ENCODE measurements around the gene CYP2A6. TPM values are rescaled to one million over a fixed set of nuclear protein-coding genes. Genes with fewer than 3 reads are reported as not detected.
"Not testable (repeated sequence)": the region's sequence is repeated elsewhere in the genome, so short reads cannot be mapped to it uniquely, and the experiment has no call there.

CYP2A6 gene
- total RNA-seq, 2 experiments from 2014 or later, result not detected

DNA sequence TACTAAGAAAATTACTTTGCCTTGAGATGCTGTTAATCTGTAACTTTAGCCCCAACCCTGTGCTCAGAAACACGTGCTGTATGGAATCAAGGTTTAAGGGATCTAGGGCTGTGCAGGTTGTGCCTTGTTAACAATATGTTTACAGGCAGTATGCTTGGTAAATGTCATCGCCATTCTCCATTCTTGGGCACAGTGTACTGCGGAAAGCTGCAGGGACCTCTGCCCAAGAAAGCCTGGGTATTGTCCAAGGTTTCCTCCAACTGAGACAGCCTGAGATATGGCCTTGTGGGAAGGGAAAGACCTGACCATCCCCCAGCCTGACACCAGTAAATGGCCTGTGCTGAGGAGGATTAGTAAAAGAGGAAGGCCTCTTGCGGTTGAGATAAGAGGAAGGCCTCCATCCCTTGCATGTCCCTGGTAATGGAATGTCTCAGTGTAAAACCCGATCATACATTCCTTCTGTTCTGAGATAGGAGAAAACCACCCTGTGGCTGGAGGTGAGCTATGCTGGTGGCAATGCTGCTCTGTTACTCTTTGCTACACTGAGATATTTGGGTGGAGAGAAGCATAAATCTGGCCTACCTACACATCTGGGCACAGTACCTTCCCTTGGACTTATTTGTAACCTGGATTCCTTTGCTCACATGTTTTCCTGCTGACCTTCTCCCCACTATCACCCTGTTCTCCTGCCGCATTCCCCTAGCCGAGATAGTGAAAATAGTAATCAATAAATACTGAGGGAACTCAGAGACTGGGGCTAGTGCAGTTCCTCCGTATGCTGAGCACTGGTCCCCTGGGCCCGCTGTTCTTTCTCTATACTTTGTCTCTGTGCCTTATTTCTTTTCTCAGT, 27.3 kb downstream of the CYP2A6 start:
- H3K27me3 Mint-ChIP-seq, DNase-seq, H3K9me3 Mint-ChIP-seq, H3K27ac Mint-ChIP-seq, POLR2A ChIA-PET, H3K4me3 Mint-ChIP-seq: not testable (repeated sequence)
- H3K36me3 Mint-ChIP-seq (ENCODE audit: low read depth), result peaks cover 17% of the 10 kb centered on the region
- CTCF ChIA-PET, result interaction anchor here (0.6 to 2.1 kb wide), 3 partner anchors 13 to 37 kb away, joined by 3 to 5 read pairs (median 3); no protein-coding TSS in a partner anchor
- H3K4me1 Mint-ChIP-seq, result peaks cover 50% of the 10 kb centered on the region

DNA sequence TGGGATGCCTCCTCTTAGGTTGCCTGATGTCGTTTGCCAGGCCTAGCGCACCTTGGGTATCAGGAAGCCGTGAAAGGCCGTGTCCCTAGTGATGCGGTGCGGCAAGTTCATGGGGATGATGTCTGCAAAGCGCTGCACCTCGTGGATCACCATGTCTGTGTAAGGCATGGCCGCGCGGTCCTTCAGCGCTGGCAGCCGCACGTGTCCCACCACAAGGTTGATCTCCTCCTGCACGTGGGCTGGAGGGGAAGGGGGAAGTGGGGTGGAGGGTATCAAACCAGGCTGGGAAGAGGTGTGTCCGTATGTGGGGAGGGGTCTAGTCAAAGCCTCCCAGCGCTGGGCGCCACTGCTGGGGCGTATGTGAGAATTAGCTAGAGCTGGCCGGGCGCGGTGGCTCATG, 28.1 kb downstream of the CYP2A6 start:
- POLR2A ChIA-PET, result no interaction called here
- no peaks in the 10 kb centered on the region for H3K27me3 Mint-ChIP-seq
- DNase-seq, result no peak
- no peak overlapping the region for H3K27ac Mint-ChIP-seq
- peaks cover 6% of the 10 kb centered on the region for H3K9me3 Mint-ChIP-seq
- CTCF ChIA-PET, result interaction anchor here (0.6 to 3.8 kb wide), 2 partner anchors 13 to 16 kb away, joined by 3 to 20 read pairs; no protein-coding TSS in a partner anchor
- peaks cover 10% of the 10 kb centered on the region for H3K36me3 Mint-ChIP-seq (ENCODE audit: low read depth)
- H3K4me3 Mint-ChIP-seq, result no peak overlapping the region
- H3K4me1 Mint-ChIP-seq, result peaks cover 51% of the 10 kb centered on the region

DNA sequence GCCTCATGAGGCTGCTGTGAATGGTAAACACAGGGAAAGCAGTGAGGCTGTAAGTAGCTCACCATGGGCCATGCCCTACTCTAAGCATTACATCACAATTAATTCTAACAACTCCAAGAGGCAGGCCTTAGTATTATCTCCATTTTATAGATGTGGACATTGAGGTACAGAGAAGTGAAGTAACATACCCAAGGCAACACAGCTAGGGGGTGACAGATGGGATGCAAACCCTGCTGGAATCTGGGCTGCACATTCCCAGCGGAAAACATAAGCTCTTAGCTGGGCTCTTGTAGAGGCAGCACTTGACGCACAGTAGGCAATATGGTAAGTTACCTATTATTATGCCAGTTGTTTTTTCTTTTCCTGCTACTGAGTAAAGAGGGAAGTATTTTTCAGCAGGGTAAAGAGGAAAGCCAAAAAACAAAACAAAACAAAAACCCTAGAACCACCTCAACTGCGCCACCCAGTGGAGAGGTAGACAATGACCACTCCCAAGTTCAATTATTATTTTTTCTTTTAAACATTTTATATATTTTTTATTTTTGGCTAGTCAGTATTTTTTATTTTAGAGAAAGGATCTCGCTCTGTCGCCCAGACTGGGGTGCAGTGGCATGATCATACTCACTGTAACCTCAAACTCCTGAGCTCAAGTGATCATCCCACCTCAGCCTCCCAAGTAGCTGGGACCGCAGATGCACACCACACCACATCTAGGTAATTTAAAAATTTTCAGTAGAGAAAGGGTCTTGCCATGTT, 30.6 kb downstream of the CYP2A6 start:
- CTCF ChIA-PET, result interaction anchor here (0.6 to 3.8 kb wide), 16 partner anchors 10 to 489 kb away, joined by 3 to 20 read pairs (median 3); partner anchors contain the start of gene SERTAD1
- H3K36me3 Mint-ChIP-seq (ENCODE audit: low read depth); H3K27me3 Mint-ChIP-seq; H3K4me3 Mint-ChIP-seq; POLR2A ChIA-PET; H3K9me3 Mint-ChIP-seq: not testable (repeated sequence)
- DNase-seq, result peak; percentile 74
- H3K4me1 Mint-ChIP-seq, result peaks cover 38% of the 10 kb centered on the region
- peak overlapping the region; percentile 67 for H3K27ac Mint-ChIP-seq

DNA sequence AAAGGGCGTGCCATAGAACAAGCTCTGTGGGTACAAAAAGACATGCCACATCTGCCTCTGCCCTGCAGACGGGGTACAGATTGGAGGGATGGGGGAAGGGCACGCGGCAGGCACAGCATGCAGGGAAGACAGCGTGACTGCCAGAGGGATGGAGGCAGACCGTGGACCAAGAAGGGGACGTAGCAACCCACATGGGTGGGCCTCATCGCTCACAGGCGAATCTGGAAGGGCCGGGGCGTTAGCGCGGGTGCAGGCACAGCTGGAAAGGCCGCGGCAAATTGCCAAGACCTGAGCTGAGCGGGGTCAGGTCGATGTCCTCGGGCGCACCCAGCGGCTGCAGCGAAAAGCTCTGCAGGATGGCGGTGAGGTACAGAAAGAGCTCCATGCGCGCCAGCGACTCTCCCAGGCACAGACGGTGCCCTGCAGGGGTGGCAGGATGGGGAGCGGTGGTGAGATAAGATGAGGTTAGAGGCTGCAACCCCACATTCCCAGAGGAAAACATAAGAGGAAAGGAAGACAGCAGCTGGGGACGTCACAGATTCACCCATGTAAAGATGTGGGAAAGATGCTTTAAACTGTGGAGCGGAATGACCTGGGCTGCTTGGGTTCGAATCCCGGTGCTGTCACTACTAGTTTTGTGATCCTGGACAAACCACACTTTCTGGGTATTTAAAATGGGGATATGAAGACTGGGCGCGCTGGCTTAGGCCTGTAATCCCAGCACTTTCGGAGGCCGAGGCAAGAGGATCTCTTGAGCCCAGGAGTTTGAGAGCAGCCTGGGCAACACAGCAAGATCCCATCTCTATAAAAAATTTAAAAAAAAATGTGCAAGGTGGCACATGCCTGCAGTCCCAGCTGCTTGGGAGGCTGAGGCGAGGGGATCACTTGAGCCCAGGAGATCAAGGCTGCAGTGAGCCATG, 31.5 kb downstream of the CYP2A6 start:
- DNase-seq, result peak; percentile 68
- peaks cover 18% of the 10 kb centered on the region for H3K27me3 Mint-ChIP-seq
- H3K36me3 Mint-ChIP-seq (ENCODE audit: low read depth); H3K9me3 Mint-ChIP-seq; POLR2A ChIA-PET: not testable (repeated sequence)
- CTCF ChIA-PET, result interaction anchor here (0.6 to 3.8 kb wide), 9 partner anchors 9 to 488 kb away, joined by 3 to 20 read pairs (median 4); no protein-coding TSS in a partner anchor
- peaks cover 33% of the 10 kb centered on the region for H3K4me1 Mint-ChIP-seq
- peak overlapping the region; percentile 91 for H3K27ac Mint-ChIP-seq
- peak overlapping the region; percentile 68 for H3K4me3 Mint-ChIP-seq

DNA sequence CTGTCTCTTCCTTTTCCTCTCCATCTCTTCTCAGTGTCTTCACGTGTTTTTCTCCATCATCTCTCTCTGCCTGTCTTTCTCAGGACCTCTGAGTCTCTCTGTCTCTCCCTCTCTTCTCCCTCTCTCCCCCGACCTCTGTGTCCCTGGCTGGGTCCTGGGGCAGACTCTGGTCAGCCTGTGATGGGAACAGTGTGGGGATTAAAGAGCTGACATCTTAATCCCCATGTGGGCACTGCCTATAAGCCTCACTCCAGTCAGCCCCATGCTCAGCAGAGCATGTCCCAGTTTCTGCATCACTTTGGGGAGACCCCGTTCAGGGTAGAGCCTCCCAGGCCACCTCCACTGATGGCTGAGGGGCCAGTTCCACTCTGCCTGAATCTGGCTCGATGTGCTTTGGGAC, 35.0 kb downstream of the CYP2A6 start:
- Mint-ChIP-seq H3K36me3 (ENCODE audit: low read depth) (peaks cover 5% of the 10 kb centered on the region), H3K4me3 (no peak overlapping the region), H3K9me3 (no peaks in the 10 kb centered on the region), H3K27me3 (peaks cover 34% of the 10 kb centered on the region), H3K4me1 (peaks cover 52% of the 10 kb centered on the region), H3K27ac (no peak overlapping the region)
- no peak for DNase-seq
- ChIA-PET CTCF (interaction anchor here (0.8 kb wide), 1 partner anchor 152 kb away, joined by 3 read pairs; no protein-coding TSS in a partner anchor), POLR2A (no interaction called here)

DNA sequence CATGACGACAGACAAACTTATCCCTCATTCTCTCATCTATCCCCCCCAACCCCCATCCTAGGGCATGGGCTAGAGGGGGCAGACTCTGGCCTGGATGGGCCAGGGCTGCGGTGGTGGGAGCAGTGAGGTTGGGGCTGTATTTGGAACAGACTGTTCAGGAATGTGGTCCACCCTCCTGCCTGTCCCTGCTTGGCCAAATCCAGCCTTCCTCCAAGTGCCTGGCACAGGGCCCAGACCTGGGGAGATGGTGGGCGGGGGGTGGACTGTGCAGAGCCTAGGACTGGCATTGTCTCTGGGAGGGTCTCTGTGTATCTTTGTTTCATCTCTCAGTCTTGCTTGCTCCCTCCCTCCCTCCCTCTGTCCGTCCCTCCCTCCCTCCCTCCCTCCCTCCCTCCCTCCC, 37.1 kb downstream of the CYP2A6 start:
- ChIA-PET POLR2A (no interaction called here), CTCF (no interaction called here)
- Mint-ChIP-seq H3K27ac (no peak overlapping the region), H3K9me3 (no peaks in the 10 kb centered on the region), H3K4me3 (no peak overlapping the region), H3K4me1 (peaks cover 49% of the 10 kb centered on the region), H3K27me3 (peaks cover 34% of the 10 kb centered on the region), H3K36me3 (ENCODE audit: low read depth) (peaks cover 23% of the 10 kb centered on the region)
- DNase-seq, result no peak

DNA sequence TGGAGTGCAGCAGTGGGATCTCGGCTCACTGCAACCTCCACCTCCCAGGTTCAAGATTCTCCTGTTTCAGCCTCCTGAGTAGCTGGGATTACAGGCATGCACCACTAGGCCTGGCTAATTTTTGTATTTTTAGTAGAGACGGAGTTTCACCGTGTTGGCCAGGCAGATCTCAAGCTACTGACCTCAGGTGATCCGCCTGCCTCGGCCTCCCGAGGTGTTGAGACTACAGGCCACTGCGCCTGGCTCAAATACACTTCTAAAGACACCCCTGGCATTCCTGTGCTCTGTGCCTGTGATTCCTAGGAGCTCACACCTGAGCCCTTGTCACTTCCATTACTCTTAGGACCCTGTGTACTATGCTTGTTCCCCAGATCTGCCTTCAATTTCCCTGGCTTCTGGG, 37.7 kb downstream of the CYP2A6 start:
- CTCF ChIA-PET, result interaction anchor here (1.0 kb wide), 1 partner anchor 9 kb away, joined by 4 read pairs; no protein-coding TSS in a partner anchor
- H3K4me3 Mint-ChIP-seq, H3K9me3 Mint-ChIP-seq, POLR2A ChIA-PET, DNase-seq: not testable (repeated sequence)
- H3K4me1 Mint-ChIP-seq, result peaks cover 46% of the 10 kb centered on the region
- peak overlapping the region; percentile 11 for H3K27ac Mint-ChIP-seq
- H3K27me3 Mint-ChIP-seq, result peaks cover 34% of the 10 kb centered on the region
- H3K36me3 Mint-ChIP-seq (ENCODE audit: low read depth), result peaks cover 29% of the 10 kb centered on the region

DNA sequence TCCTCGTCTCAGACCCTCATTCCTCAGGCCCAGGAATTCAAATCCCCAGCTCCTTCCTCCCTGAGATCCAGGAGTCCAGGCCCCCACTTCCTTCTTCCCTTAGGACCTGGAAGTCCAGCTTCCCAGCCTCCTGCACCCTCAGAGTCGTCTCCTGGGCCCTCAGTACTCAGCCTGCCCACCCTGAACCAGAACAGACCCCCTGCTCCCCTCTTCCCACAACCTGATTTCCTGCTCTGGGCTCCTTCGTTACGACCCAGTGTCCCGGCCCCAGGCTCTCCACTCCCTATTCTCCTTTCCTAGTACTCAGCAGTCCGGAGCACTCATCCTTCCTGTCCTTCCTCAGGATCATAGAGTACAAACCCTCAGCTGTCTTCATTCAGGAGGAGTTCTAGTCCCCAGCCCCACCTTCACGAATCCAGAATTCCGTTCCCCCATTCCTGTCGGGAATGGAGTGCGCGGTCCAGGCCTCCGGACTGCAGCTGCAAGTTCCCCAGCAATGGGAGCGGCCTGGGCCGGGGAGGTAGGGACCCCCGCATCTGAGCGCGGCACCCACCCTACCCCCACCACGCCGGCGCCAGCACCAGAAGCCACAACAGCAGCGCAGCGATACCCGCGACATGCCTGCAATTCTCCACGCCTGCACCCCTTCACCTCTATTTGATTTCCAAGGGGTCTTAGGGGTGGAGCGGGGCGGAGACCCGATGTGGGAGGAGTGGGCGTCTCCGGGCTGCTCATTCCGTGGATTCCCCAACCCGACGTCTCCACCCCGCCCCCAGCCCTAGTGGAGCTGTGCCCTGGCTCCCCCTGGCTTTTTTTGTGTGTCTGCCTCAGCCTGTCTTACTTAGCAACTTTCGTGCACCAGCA, 38.5 kb downstream of the CYP2A6 start:
- Mint-ChIP-seq H3K9me3 (no peaks in the 10 kb centered on the region), H3K27ac (peak overlapping the region; percentile 62), H3K36me3 (ENCODE audit: low read depth) (peaks cover 38% of the 10 kb centered on the region), H3K4me3 (peak overlapping the region; percentile 49), H3K4me1 (peaks cover 53% of the 10 kb centered on the region), H3K27me3 (peaks cover 34% of the 10 kb centered on the region)
- ChIA-PET CTCF (interaction anchor here (0.8 to 1.0 kb wide), 2 partner anchors 9 to 34 kb away, joined by 4 read pairs; partner anchors contain the start of gene RAB4B), POLR2A (no interaction called here)
- DNase-seq, result no peak

DNA sequence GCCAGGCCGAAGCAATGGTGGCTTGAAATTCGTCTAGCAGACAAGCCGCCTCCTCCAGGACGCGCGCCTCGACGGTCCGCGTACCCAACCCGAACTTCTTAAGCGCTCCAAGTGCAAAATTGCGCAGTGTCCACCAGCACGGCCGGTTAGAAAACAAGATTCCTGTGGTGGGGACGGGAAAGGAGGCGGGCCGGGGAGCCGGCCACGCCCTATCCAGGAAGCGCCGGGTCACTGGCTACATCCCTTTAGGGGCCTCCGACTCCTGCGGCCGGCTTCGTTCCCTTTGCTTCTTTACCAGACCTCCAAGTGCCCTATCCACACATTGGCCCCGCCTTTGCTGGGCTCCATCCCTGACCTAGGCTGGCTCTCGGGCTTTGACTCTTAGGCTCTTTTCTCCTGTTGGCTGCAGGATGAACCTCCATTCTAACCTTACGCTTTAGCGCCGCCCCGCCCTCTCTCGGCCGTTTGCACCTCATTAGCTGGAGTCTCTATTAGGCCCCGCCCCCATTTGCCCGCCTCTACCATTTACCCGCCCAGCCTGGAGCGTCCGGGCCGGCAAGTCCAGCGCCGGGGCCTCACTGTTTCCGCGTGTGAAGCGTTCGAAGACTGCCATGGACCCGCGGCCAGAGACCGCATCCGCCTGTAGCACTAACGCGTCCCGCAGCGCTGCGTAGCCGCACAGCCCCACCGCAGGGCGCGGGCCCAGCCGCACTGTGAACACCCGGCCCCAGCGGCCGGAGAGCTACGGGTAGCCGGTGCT, 39.4 kb downstream of the CYP2A6 start:
- peaks cover 44% of the 10 kb centered on the region for H3K36me3 Mint-ChIP-seq (ENCODE audit: low read depth)
- H3K9me3 Mint-ChIP-seq, POLR2A ChIA-PET: not testable (repeated sequence)
- CTCF ChIA-PET, result interaction anchor here (0.8 kb wide), 1 partner anchor 33 kb away, joined by 4 read pairs; the partner anchor contains the start of gene RAB4B
- peaks cover 30% of the 10 kb centered on the region for H3K27me3 Mint-ChIP-seq
- peak overlapping the region; percentile 86 for H3K27ac Mint-ChIP-seq
- peak overlapping the region; percentile 84 for H3K4me3 Mint-ChIP-seq
- peaks cover 61% of the 10 kb centered on the region for H3K4me1 Mint-ChIP-seq
- DNase-seq, result peak; percentile 61

DNA sequence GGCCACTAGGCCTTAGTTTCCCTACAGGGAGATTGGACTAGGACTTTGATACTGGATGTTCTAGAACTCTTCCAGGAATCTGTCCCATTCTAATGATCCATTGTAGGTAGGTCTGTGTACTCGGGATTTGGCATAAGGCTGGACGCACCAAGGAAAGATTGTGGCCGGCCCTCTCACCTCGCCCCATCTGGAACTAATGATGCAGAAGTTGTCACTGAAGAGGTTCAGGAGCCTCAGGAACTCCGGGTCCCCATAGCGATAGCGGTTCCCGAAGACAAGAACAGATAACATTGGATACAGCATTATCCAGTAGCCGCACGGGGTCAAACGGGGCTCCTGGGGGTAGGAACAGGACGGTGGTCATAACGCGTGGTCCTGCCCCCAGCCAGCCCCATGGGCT, 40.1 kb downstream of the CYP2A6 start:
- Mint-ChIP-seq H3K4me3 (peak overlapping the region; percentile 84), H3K36me3 (ENCODE audit: low read depth) (peaks cover 50% of the 10 kb centered on the region), H3K9me3 (no peaks in the 10 kb centered on the region), H3K27me3 (peaks cover 28% of the 10 kb centered on the region), H3K4me1 (peaks cover 68% of the 10 kb centered on the region), H3K27ac (no peak overlapping the region)
- CTCF ChIA-PET, result interaction anchor here (1.3 kb wide), 2 partner anchors 9 to 12 kb away, joined by 3 read pairs; no protein-coding TSS in a partner anchor
- POLR2A ChIA-PET, result no interaction called here
- DNase-seq, result no peak

Data from activated CD4-positive, alpha-beta T cell treated with anti-CD3 and anti-CD28 coated beads, Interleukin-2, amount 10 ng/mL, durations not matched to agents 7 days and 5 days (primary cell).